ENCODE results near the gene PCP2.

- TF ChIP-seq, protein P1, sequence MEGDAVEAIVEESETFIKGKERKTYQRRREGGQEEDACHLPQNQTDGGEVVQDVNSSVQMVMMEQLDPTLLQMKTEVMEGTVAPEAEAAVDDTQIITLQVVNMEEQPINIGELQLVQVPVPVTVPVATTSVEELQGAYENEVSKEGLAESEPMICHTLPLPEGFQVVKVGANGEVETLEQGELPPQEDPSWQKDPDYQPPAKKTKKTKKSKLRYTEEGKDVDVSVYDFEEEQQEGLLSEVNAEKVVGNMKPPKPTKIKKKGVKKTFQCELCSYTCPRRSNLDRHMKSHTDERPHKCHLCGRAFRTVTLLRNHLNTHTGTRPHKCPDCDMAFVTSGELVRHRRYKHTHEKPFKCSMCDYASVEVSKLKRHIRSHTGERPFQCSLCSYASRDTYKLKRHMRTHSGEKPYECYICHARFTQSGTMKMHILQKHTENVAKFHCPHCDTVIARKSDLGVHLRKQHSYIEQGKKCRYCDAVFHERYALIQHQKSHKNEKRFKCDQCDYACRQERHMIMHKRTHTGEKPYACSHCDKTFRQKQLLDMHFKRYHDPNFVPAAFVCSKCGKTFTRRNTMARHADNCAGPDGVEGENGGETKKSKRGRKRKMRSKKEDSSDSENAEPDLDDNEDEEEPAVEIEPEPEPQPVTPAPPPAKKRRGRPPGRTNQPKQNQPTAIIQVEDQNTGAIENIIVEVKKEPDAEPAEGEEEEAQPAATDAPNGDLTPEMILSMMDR (IDR thresholded peaks at IDR 0.05; ENCODE audit: control extremely low read depth in 1 of 3, insufficient read depth in 1 of 3, low read depth in 1 of 3, low read length in 3 of 3) = no peak
- no peak for TF ChIP-seq POLR2A (IDR thresholded peaks at IDR 0.05; ENCODE audit: control extremely low read depth in 1 of 2, low read depth in 2 of 2, low read length in 2 of 2)
- TF ChIP-seq SIX5 (IDR thresholded peaks at IDR 0.05; ENCODE audit: low read depth, low read length) = no peak
- TF ChIP-seq TCF12 (IDR thresholded peaks at IDR 0.05; ENCODE audit: low read depth, low read length) = no peak
- no peak for TF ChIP-seq JUN (IDR thresholded peaks at IDR 0.05; ENCODE audit: low read depth, low read length)
- TF ChIP-seq TAF1 (IDR thresholded peaks at IDR 0.05; ENCODE audit: low read depth, low read length) = no peak
- TF ChIP-seq ATF3 (IDR thresholded peaks at IDR 0.05; ENCODE audit: insufficient read depth, low read depth, low read length) = no peak
- no peak for TF ChIP-seq SP1 (IDR thresholded peaks at IDR 0.05; ENCODE audit: low read depth, low read length)
- no peak for TF ChIP-seq SUZ12 (IDR thresholded peaks at IDR 0.05; ENCODE audit: low read length)
- no peak for TF ChIP-seq MAX (IDR thresholded peaks at IDR 0.05)
Observed at GRCh38 chr19:7635670-7636069, 2.2 kb upstream of the PCP2 start.
